ENCODE results near the gene ORC2.
A peak's percentile ranks its signal among the peaks of the same experiment; 100 is the strongest.

Gene ORC2

DNA sequence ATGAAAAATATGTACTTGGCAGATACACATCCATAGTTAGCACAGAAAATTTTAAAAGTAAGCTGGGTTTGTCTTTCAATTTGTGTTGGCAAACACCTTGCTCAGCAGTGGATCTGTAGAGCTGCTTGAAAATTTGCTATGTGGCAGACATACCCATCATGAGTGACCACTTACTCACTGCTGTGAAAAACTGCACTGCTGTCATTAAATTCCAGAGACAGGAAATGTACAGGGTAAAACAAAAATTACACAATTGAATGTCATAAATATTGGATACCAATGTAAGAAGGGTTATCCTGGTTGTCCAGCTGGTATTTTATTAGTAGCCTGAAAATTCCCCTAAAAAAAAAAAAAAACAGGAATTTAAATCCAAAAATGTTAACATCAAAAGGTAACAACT lies 49.8 kb downstream of the ORC2 start:
- Histone ChIP-seq H3K79me2 (ENCODE audit: low read length) (no peaks in the 10 kb centered on the region), H3K4me3 (ENCODE audit: low read length) (no peak overlapping the region), H3K9me3 (ENCODE audit: insufficient read depth, low read length) (no peaks in the 10 kb centered on the region), H2AFZ (ENCODE audit: low read depth, low read length) (no peak overlapping the region), H3K27me3 (ENCODE audit: low read depth, low read length) (no peaks in the 10 kb centered on the region), H3K27ac (ENCODE audit: low read length) (no peak overlapping the region), H3K4me2 (ENCODE audit: low read length) (no peak overlapping the region), H3K4me1 (ENCODE audit: low read length) (no peaks in the 10 kb centered on the region), H4K20me1 (ENCODE audit: insufficient read depth, low read length) (no peaks in the 10 kb centered on the region), H3K36me3 (replicated peaks; ENCODE audit: low read depth, low read length) (peaks cover 41% of the 10 kb centered on the region), H3K9ac (ENCODE audit: low read length) (no peak overlapping the region)
- TF ChIP-seq, protein P1, sequence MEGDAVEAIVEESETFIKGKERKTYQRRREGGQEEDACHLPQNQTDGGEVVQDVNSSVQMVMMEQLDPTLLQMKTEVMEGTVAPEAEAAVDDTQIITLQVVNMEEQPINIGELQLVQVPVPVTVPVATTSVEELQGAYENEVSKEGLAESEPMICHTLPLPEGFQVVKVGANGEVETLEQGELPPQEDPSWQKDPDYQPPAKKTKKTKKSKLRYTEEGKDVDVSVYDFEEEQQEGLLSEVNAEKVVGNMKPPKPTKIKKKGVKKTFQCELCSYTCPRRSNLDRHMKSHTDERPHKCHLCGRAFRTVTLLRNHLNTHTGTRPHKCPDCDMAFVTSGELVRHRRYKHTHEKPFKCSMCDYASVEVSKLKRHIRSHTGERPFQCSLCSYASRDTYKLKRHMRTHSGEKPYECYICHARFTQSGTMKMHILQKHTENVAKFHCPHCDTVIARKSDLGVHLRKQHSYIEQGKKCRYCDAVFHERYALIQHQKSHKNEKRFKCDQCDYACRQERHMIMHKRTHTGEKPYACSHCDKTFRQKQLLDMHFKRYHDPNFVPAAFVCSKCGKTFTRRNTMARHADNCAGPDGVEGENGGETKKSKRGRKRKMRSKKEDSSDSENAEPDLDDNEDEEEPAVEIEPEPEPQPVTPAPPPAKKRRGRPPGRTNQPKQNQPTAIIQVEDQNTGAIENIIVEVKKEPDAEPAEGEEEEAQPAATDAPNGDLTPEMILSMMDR (IDR thresholded peaks at IDR 0.05; ENCODE audit: low read depth, low read length): no peak
- no peak for TF ChIP-seq EZH2phosphoT487 (IDR thresholded peaks at IDR 0.05; ENCODE audit: low read depth)

DNA sequence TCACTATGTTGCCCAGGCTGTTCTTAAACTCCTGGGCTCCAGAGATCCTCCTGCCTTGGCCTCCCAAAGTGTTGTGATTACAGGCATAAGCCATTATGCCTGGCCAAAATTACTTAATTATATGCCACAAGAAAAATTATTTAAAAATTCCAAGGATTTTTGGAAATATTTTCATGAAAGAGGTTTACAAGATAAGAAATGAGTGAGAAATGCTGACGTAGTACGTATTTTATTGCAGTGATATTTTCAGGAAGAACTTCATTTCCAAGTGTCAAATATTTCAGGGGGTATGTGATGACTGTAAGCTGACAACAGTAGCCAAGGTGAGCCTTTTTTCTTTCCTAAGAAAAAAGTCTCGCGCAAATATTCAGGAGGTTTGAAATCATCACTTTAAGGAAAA lies 53.5 kb downstream of the ORC2 start:
- Histone ChIP-seq H3K9ac (ENCODE audit: low read length) (no peak overlapping the region), H3K9me3 (ENCODE audit: insufficient read depth, low read length) (no peaks in the 10 kb centered on the region), H3K4me3 (ENCODE audit: low read length) (no peak overlapping the region), H2AFZ (ENCODE audit: low read depth, low read length) (no peak overlapping the region), H3K79me2 (ENCODE audit: low read length) (no peaks in the 10 kb centered on the region), H3K4me2 (ENCODE audit: low read length) (no peak overlapping the region), H4K20me1 (ENCODE audit: insufficient read depth, low read length) (no peaks in the 10 kb centered on the region), H3K4me1 (ENCODE audit: low read length) (no peaks in the 10 kb centered on the region), H3K36me3 (replicated peaks; ENCODE audit: low read depth, low read length) (peaks cover 35% of the 10 kb centered on the region), H3K27me3 (ENCODE audit: low read depth, low read length) (no peaks in the 10 kb centered on the region), H3K27ac (ENCODE audit: low read length) (no peak overlapping the region)
- no peak for TF ChIP-seq EZH2phosphoT487 (IDR thresholded peaks at IDR 0.05; ENCODE audit: low read depth)
- TF ChIP-seq, protein P1 (IDR thresholded peaks at IDR 0.05; ENCODE audit: low read depth, low read length): no peak

DNA sequence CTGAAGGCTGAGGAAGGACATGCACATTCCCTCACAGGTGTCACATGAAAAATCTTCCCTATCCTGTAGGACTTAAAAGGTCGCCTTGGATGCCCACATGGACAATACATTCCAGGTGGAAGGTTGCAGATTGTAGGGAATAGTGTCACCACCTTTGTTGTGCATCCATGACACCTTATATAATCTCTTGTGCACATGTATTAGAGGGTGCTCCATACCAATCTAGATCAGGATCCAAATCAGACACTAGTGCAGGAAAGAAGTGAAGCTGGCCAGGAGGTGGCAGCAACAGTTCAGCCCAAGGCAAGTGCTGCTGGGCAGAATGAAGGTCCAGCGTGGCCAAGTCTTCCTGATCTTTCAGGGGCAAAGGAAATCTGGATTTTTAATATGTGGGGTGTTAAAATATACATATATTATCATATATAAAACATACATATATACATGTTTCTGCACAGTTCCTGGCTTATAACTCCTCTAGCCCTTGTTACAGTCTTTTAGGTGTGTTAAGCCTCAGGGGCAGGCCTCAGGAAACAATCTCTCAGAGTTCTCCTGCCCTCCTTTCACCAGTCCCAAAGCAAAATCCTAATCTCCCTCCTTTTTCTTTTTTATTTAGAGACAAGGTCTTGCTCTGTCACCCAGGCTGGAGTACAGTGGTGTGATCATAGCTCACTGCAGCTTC lies 57.7 kb downstream of the ORC2 start:
- no peak overlapping the region for H3K4me2 ChIP-seq (ENCODE audit: low read length)
- TF ChIP-seq, protein P1 (IDR thresholded peaks at IDR 0.05; ENCODE audit: low read depth, low read length): peak; percentile 83
- TF ChIP-seq EZH2phosphoT487 (IDR thresholded peaks at IDR 0.05; ENCODE audit: low read depth): no peak
- H4K20me1 ChIP-seq (ENCODE audit: insufficient read depth, low read length): no peaks in the 10 kb centered on the region
- no peaks in the 10 kb centered on the region for H3K27me3 ChIP-seq (ENCODE audit: low read depth, low read length)
- H3K36me3 ChIP-seq (replicated peaks; ENCODE audit: low read depth, low read length): peaks cover 34% of the 10 kb centered on the region
- no peak overlapping the region for H3K4me3 ChIP-seq (ENCODE audit: low read length)
- no peaks in the 10 kb centered on the region for H3K4me1 ChIP-seq (ENCODE audit: low read length)
- H3K9me3 ChIP-seq (ENCODE audit: insufficient read depth, low read length): no peaks in the 10 kb centered on the region
- H2AFZ ChIP-seq (ENCODE audit: low read depth, low read length): no peak overlapping the region
- H3K9ac ChIP-seq (ENCODE audit: low read length): no peak overlapping the region
- H3K79me2 ChIP-seq (ENCODE audit: low read length): no peaks in the 10 kb centered on the region
- H3K27ac ChIP-seq (ENCODE audit: low read length): no peak overlapping the region

DNA sequence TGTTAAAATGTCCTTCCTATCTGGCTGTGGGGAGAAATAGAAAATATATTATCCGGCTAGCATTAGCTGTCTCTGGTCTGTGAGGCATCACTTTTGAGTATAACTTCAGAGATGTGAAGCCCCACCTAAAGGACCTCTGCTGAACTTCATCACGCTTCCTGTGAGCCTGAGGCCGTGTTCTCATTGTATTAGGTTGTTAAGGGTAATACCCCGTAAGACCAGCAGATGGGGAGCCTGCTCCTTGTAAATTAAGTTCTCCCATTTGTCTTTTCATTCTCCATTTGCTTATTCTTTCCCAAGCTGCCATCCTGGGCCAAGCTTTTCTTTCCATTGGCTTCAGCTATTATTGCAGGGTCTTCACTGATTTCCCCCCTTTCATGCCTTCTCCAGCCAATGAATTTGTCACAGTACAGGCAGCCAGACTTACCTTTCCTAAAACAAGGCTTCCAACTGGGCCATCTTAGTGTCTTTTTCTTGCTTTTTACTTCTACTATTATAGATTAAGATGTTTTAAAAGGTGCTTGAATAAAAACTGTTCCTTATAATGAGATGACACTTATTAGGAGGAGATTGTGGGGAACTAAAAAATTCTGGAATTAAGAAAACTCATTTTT lies 61.9 kb downstream of the ORC2 start:
- Histone ChIP-seq H3K4me1 (ENCODE audit: low read length) (no peaks in the 10 kb centered on the region), H3K4me2 (ENCODE audit: low read length) (no peak overlapping the region), H2AFZ (ENCODE audit: low read depth, low read length) (no peak overlapping the region), H3K27me3 (ENCODE audit: low read depth, low read length) (no peaks in the 10 kb centered on the region), H3K27ac (ENCODE audit: low read length) (no peak overlapping the region), H3K9me3 (ENCODE audit: insufficient read depth, low read length) (no peaks in the 10 kb centered on the region), H3K36me3 (replicated peaks; ENCODE audit: low read depth, low read length) (peaks cover 63% of the 10 kb centered on the region), H3K9ac (ENCODE audit: low read length) (no peak overlapping the region), H3K4me3 (ENCODE audit: low read length) (no peak overlapping the region), H3K79me2 (ENCODE audit: low read length) (no peaks in the 10 kb centered on the region), H4K20me1 (ENCODE audit: insufficient read depth, low read length) (no peaks in the 10 kb centered on the region)
- no peak for TF ChIP-seq EZH2phosphoT487 (IDR thresholded peaks at IDR 0.05; ENCODE audit: low read depth)
- TF ChIP-seq, protein P1 (IDR thresholded peaks at IDR 0.05; ENCODE audit: low read depth, low read length): peak; percentile 86
